OCI-LY7 (cell line): Measurements from ENCODE around the gene DUSP2.

Experiments
- EZH2phosphoT487 ChIP-seq: fragments of 200-600 bp; sonication (generic); IDR thresholded peaks from 2 replicates; pipeline ENCODE4 v1.6.1; 2018; ENCODE audit warnings: low read depth, borderline replicate concordance, mild to moderate bottlenecking, mixed run types, antibody characterized with exemption, low read length, moderate library complexity, mixed read lengths
- TF ChIP-seq, protein P1 (sequence below): fragments of 200-600 bp; sonication (generic); conservative IDR thresholded peaks from 2 replicates; pipeline ENCODE4 v1.5.1; 2014; ENCODE audit warnings: mild to moderate bottlenecking, antibody characterized with exemption, low read length, moderate library complexity, mixed read lengths

GRCh38 chr2:96106991-96107707 lies 38.1 kb downstream of the DUSP2 start:
- TF ChIP-seq, protein P1, sequence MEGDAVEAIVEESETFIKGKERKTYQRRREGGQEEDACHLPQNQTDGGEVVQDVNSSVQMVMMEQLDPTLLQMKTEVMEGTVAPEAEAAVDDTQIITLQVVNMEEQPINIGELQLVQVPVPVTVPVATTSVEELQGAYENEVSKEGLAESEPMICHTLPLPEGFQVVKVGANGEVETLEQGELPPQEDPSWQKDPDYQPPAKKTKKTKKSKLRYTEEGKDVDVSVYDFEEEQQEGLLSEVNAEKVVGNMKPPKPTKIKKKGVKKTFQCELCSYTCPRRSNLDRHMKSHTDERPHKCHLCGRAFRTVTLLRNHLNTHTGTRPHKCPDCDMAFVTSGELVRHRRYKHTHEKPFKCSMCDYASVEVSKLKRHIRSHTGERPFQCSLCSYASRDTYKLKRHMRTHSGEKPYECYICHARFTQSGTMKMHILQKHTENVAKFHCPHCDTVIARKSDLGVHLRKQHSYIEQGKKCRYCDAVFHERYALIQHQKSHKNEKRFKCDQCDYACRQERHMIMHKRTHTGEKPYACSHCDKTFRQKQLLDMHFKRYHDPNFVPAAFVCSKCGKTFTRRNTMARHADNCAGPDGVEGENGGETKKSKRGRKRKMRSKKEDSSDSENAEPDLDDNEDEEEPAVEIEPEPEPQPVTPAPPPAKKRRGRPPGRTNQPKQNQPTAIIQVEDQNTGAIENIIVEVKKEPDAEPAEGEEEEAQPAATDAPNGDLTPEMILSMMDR: no peak
- TF ChIP-seq EZH2phosphoT487: no peak
